Upper lobe of left lung (tissue), 4 donors: ENCODE results near the gene SHC2.

Experiments used
- CTCF ChIP-seq, 6 experiments: fragments of 450-650 bp in 4 of 6; fragments of 200-600 bp in 2 of 6; sonication (generic) in 2 of 6; IDR thresholded peaks; one replicate each; pipeline ENCODE4 v1.5.1; 2016 to 2019; ENCODE audit warnings: antibody characterized with exemption in 6 of 6
- EP300 ChIP-seq, 4 donors: sonication (generic); formaldehyde crosslinking; IDR thresholded peaks; one replicate each; pipeline ENCODE4 v1.5.1; 2017; ENCODE audit warnings: antibody characterized with exemption in 4 of 4, control low read depth in 2 of 4
- POLR2AphosphoS5 ChIP-seq, 2 donors: sonication (generic); formaldehyde crosslinking; IDR thresholded peaks; one replicate each; pipeline ENCODE4 v1.5.1; 2017; ENCODE audit warnings: antibody characterized with exemption in 2 of 2

- TF ChIP-seq CTCF (IDR thresholded peaks at IDR 0.05) (no peak), EP300 (IDR thresholded peaks at IDR 0.05) (no peak), POLR2AphosphoS5 (IDR thresholded peaks at IDR 0.05) (no peak)
Measured at GRCh38 chr19:472005-472858, 11.4 kb upstream of the SHC2 start.
